CD4-positive, alpha-beta T cell treated with Interferon gamma for 1 hour (primary cell): Measurements from ENCODE around the gene CHID1.
A peak's percentile ranks its signal among the peaks of the same experiment; 100 is the strongest.

Source experiments
- DNase-seq: peaks from one replicate; pipeline ENCODE4 v3.0.0-alpha.2; 2020

The CHID1 gene

GRCh38 chr11:862081-862661, 48.4 kb downstream of the CHID1 start:
- no peak for DNase-seq

- DNase-seq = no peak
These were observed 49.5 kb downstream of the CHID1 start for GRCh38 chr11:861105-861479.

- DNase-seq = no peak
These were observed 50.1 kb downstream of the CHID1 start for GRCh38 chr11:860234-861104.

GRCh38 chr11:859394-860131, 51.0 kb downstream of the CHID1 start:
- DNase-seq = no peak

- DNase-seq = no peak
These were observed 51.8 kb downstream of the CHID1 start for GRCh38 chr11:858762-859339.

- no peak for DNase-seq
These were observed 52.4 kb downstream of the CHID1 start for GRCh38 chr11:858053-858761.

GRCh38 chr11:856397-856796, 54.2 kb downstream of the CHID1 start:
- DNase-seq = no peak

- DNase-seq = no peak
These were observed 54.8 kb downstream of the CHID1 start for GRCh38 chr11:855796-856195.

- DNase-seq = no peak
These were observed 55.3 kb downstream of the CHID1 start for GRCh38 chr11:855330-855674.

- DNase-seq = no peak
These were observed 55.8 kb downstream of the CHID1 start for GRCh38 chr11:854601-855329.

GRCh38 chr11:853682-854448, 56.7 kb downstream of the CHID1 start:
- no peak for DNase-seq

GRCh38 chr11:852762-853161, 57.8 kb downstream of the CHID1 start:
- DNase-seq = no peak

GRCh38 chr11:850775-851763, 59.5 kb downstream of the CHID1 start:
- DNase-seq = no peak

- DNase-seq = no peak
These were observed 60.4 kb downstream of the CHID1 start for GRCh38 chr11:849951-850774.

GRCh38 chr11:849104-849824, 61.3 kb downstream of the CHID1 start:
- DNase-seq = no peak

- peak; percentile 55 for DNase-seq
These were observed 62.2 kb downstream of the CHID1 start for GRCh38 chr11:848380-848931.

- DNase-seq = no peak
These were observed 62.7 kb downstream of the CHID1 start for GRCh38 chr11:847876-848275.

GRCh38 chr11:846496-847098, 64.0 kb downstream of the CHID1 start:
- DNase-seq = no peak
